DOHH2 (cell line): ENCODE results near the gene LANCL2.

Source experiments
- CTCF ChIP-seq: fragments of 200-600 bp; sonication (generic); IDR thresholded peaks from one replicate; pipeline ENCODE4 v1.5.1; 2014; ENCODE audit warnings: antibody characterized with exemption, mild to moderate bottlenecking, low read depth, low read length; ENCODE audit not compliant: poor library complexity, severe bottlenecking
- EZH2phosphoT487 ChIP-seq: fragments of 200-600 bp; sonication (generic); IDR thresholded peaks from 2 replicates; pipeline ENCODE4 v1.6.1; 2017; ENCODE audit warnings: borderline replicate concordance, mild to moderate bottlenecking, antibody characterized with exemption, low read length, moderate library complexity, mixed read lengths

- TF ChIP-seq CTCF (no peak), EZH2phosphoT487 (no peak)
Observed at GRCh38 chr7:55441002-55441401, 75.9 kb downstream of the LANCL2 start.
